Measurements from ENCODE around the gene GRIN2A.

- TF ChIP-seq CTCF (IDR thresholded peaks at IDR 0.05; ENCODE audit: insufficient read depth, low read length) (no peak), POLR2AphosphoS5 (IDR thresholded peaks at IDR 0.05; ENCODE audit: low read depth) (no peak)
These were observed 95.1 kb downstream of the GRIN2A start for GRCh38 chr16:10087151-10087550.

All from HL-60 (cell line).